Measurements from ENCODE around the gene GBX1. TPM values are rescaled to one million over a fixed set of nuclear protein-coding genes. Genes with fewer than 3 reads are reported as not detected.

Gene GBX1
- total RNA-seq, 1 donor from 2014 or later, result not detected

GRCh38 chr7:151115836-151116418, 51.6 kb downstream of the GBX1 start:
- H3K4me1 ChIP-seq, result peaks cover 32% of the 10 kb centered on the region
- peak; percentile 94 for DNase-seq
- no peaks in the 10 kb centered on the region for H3K27me3 ChIP-seq (ENCODE audit: low read depth)
- peak; percentile 87 to 90 for ATAC-seq
- TF ChIP-seq, protein P1, sequence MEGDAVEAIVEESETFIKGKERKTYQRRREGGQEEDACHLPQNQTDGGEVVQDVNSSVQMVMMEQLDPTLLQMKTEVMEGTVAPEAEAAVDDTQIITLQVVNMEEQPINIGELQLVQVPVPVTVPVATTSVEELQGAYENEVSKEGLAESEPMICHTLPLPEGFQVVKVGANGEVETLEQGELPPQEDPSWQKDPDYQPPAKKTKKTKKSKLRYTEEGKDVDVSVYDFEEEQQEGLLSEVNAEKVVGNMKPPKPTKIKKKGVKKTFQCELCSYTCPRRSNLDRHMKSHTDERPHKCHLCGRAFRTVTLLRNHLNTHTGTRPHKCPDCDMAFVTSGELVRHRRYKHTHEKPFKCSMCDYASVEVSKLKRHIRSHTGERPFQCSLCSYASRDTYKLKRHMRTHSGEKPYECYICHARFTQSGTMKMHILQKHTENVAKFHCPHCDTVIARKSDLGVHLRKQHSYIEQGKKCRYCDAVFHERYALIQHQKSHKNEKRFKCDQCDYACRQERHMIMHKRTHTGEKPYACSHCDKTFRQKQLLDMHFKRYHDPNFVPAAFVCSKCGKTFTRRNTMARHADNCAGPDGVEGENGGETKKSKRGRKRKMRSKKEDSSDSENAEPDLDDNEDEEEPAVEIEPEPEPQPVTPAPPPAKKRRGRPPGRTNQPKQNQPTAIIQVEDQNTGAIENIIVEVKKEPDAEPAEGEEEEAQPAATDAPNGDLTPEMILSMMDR (IDR thresholded peaks at IDR 0.05), result no peak
- intact Hi-C loops (cut with DNase I), result no loop called here
- H3K27ac ChIP-seq, result peak overlapping the region; percentile 77
- peaks cover 41% of the 10 kb centered on the region for H3K36me3 ChIP-seq
- no peaks in the 10 kb centered on the region for H3K9me3 ChIP-seq
- peak overlapping the region; percentile 49 for H3K4me3 ChIP-seq

DNA sequence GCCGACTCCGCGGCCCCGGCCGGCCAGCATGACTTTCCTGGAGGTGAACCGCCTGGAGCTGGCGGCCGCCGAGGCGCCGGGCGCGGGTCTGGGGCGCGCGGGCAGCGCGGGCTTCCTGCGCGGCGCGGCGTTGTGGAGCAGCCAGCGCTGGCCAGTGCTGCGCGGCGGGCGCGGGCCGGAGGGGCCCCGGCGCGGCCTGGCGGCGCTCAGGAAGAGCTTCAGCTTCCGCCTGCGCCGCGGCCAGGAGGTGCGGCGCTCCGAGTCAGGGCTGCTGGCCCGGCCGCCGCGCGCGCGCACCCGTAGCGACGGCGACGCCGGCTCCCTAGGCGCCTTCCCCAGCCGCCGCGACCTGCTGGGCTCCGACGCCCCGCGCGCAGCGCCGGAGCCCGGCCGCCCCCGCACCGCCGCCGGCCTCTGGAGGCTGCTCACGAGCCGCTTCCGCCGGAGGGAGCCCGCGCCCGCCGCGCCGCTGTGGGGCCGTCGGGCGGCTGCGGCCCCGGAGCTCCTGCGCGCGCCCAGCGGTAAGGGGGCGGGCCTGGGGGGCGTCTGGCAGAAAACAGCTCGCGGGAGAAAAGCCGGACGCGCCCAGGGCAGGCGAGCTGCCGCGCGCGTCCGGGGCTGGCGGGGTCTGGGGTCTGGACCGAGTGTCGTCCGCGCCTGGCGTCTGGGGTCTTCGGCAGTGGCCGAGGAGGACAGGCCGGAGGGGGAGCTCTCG, 52.2 kb downstream of the GBX1 start:
- TF ChIP-seq, protein P1 (IDR thresholded peaks at IDR 0.05), result no peak
- Histone ChIP-seq H3K9me3 (no peaks in the 10 kb centered on the region), H3K27me3 (ENCODE audit: low read depth) (no peaks in the 10 kb centered on the region), H3K4me3 (peak overlapping the region; percentile 49), H3K27ac (peak overlapping the region; percentile 77), H3K36me3 (peaks cover 35% of the 10 kb centered on the region), H3K4me1 (peaks cover 38% of the 10 kb centered on the region)
- intact Hi-C loops (cut with DNase I), result no loop called here
- ATAC-seq (no peak), DNase-seq (peak; percentile 50)

DNA sequence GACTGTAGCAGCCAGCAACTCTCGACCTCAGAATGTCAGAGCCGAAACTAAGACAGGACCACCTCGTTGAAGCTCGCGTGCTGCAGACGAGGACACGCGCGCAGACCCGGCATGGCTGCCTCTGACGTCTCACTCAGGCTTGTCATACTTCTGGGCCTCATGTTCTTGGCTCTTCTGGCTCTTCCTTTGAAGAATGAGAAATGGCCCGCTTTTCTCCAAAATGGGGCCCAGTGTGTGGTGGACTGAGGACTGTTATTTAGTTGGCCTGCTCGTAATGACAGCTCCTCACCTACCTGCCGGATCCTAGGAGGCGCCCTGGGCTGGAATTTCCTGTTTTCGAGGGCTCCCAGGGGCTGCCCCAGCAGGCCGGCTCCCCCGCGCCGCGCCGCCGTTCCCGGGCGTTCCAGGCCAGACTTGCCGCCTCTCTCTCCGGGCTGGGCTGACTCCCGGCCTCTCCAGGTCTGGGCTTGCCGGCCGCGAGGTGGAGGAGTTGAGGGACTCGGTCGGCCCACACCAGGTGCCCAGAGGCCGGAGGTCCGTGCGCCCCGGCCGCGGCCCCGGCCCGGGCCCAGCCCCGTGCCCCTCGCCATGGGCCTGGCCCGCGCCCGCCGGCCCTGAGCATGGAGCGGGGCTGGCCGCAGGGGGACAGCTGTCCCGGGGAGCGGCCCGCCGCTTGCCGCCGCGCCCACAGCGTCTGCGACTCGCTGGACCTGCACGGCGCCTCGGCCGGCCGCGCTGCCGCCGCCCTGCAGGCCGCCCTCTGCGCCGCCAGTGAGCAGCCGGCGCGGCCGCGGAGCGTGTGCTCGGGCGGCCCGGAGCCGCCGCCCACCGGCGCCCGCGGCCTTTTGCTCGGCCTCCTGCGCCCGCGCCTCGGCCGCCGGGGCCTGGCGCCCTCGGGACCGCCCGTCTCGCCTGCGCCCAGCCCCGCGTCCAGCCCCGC, 53.1 kb downstream of the GBX1 start:
- Histone ChIP-seq H3K27ac (peak overlapping the region; percentile 71), H3K9me3 (no peaks in the 10 kb centered on the region), H3K4me1 (peaks cover 47% of the 10 kb centered on the region), H3K27me3 (ENCODE audit: low read depth) (no peaks in the 10 kb centered on the region), H3K4me3 (peak overlapping the region; percentile 42), H3K36me3 (peaks cover 26% of the 10 kb centered on the region)
- intact Hi-C loops (cut with DNase I), result no loop called here
- DNase-seq, result peak; percentile 74
- TF ChIP-seq, protein P1 (IDR thresholded peaks at IDR 0.05), result no peak
- peak; percentile 45 to 61 for ATAC-seq

DNA sequence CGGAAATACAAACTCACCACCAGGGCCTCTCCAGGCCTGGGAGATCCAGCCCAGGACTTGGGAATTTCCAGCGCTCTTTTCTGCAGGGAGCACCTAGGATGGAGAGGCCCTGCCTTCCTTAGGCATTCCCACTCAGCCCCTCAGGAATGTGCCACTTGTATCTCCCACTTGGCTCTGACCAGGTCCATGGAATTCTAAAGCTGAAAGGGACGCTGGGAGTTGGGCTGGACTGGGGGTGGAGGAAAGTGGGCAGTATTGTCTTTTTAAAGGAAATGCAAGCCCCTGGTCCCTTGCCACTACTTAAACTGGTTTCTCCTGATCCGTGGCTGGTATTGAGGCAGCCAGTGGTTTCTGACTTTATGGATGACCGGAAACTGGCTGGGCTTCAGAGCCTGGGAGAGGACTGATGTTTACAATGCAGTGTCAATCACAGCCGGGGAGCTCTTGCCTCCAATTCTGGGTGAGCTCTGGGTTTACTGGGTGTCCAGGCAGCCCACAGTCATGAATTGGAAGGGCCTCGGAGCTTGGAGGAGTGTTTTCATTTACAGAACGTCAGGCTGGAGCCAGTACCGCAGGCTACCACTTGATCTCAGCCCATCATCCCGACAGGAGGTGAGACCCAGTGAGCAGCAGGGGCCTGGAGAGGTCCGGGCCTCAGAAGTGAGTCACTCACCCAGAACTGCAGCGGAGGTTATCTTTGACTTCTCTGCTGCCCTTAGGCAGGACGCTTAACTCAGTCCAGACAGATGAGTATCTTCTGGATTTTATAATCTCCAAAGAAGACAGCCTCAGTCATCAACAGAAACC, 53.9 kb downstream of the GBX1 start:
- Histone ChIP-seq H3K36me3 (peaks cover 17% of the 10 kb centered on the region), H3K9me3 (no peaks in the 10 kb centered on the region), H3K27ac (peak overlapping the region; percentile 71), H3K4me1 (peaks cover 50% of the 10 kb centered on the region), H3K27me3 (ENCODE audit: low read depth) (no peaks in the 10 kb centered on the region), H3K4me3 (peak overlapping the region; percentile 42)
- TF ChIP-seq, protein P1 (IDR thresholded peaks at IDR 0.05), result no peak
- intact Hi-C loops (cut with DNase I), result no loop called here
- ATAC-seq (peak; percentile 62 to 71), DNase-seq (peak; percentile 75)
